ENCODE data around the gene NRGN. TPM values are rescaled to one million over a fixed set of nuclear protein-coding genes. Genes with fewer than 3 reads are reported as not detected.

NRGN gene
- polyA plus RNA-seq, 1 donor from 2014 or later: 0.69 TPM

GRCh38 chr11:124748100-124748418 lies 8.3 kb downstream of the NRGN start:
- no peaks in the 10 kb centered on the region for H3K9me2 ChIP-seq (ENCODE audit: insufficient read depth, low read length)
- no peak overlapping the region for H3K27ac ChIP-seq (ENCODE audit: low read length)
- H2AFZ ChIP-seq (ENCODE audit: low read depth, low read length): no peak overlapping the region
- H3K36me3 ChIP-seq (ENCODE audit: insufficient read depth, low read length): no peaks in the 10 kb centered on the region
- H3K4me2 ChIP-seq (ENCODE audit: low read length): no peak overlapping the region
- H3K27me3 ChIP-seq (ENCODE audit: insufficient read depth, low read depth, low read length): peaks cover 100% of the 10 kb centered on the region
- no peaks in the 10 kb centered on the region for H3K79me2 ChIP-seq (replicated peaks; ENCODE audit: insufficient read depth, low read length)
- H3K9ac ChIP-seq (ENCODE audit: low read length): no peak overlapping the region
- no peaks in the 10 kb centered on the region for H4K20me1 ChIP-seq (ENCODE audit: insufficient read depth)
- no peaks in the 10 kb centered on the region for H3F3A ChIP-seq (ENCODE audit: insufficient read depth, low read length, poor library complexity, severe bottlenecking)
- H3K9me3 ChIP-seq (ENCODE audit: low read length): no peaks in the 10 kb centered on the region
- TF ChIP-seq REST (IDR thresholded peaks at IDR 0.05; ENCODE audit: borderline replicate concordance): no peak
- TF ChIP-seq MXI1 (conservative IDR thresholded peaks at IDR 0.05; ENCODE audit: poor library complexity, severe bottlenecking): no peak
- no peak for TF ChIP-seq TAF1 (IDR thresholded peaks at IDR 0.05; ENCODE audit: low read depth)
- TF ChIP-seq SMC3 (conservative IDR thresholded peaks at IDR 0.05; ENCODE audit: poor library complexity): no peak
- no peak for TF ChIP-seq RAD21 (conservative IDR thresholded peaks at IDR 0.05)
- no peak for TF ChIP-seq POLR2AphosphoS5 (IDR thresholded peaks at IDR 0.05)
- no peak for TF ChIP-seq CTCF (IDR thresholded peaks at IDR 0.05; ENCODE audit: poor library complexity, severe bottlenecking)
- no peak for TF ChIP-seq EP300 (conservative IDR thresholded peaks at IDR 0.05; ENCODE audit: poor library complexity, severe bottlenecking)
- no peak for TF ChIP-seq EZH2 (IDR thresholded peaks at IDR 0.05; ENCODE audit: borderline replicate concordance, insufficient read depth, low read length, poor library complexity, severe bottlenecking)
- no peak overlapping the region for H3K4me3 ChIP-seq (ENCODE audit: low read length)

DNA sequence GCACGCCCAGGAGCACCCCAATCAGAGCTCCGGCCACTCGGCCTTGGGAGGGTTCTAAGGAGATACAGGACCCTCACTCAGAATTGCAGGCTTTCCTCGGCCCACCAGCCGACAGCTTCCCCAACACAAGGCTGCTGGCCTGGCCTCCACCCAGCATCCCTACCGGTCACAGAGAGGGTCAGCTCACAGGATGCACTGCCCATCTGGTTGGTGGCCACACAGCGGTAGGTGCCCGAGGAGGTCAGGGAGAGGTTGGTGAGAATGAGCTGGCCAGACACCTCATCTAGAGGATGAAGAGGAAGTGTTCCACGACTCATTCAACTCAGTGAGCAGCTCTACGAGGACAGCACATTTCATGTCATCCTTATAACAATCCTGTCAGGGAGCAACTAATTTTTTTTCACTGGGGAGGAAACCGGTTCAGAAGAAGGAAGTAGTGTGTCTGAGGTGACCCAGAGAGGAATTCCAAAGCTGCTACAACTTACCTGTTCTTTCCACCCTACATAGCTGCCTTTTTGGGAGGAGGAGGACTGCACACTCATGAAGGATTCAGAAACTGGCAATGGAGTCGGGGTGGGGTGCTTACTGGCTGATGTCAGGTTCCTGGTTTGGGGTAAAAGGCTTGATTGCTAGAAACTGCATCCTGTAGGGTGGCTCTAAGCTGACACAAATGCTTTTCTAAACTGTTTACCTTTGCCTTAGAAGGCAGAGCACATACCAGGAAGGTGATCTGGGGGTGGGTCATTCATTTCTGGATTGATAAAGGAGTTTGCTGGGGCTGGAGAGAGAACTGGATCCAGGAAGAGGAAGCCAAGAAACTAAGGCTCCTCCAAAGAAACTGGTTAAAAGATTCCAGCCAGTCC lies 9.0 kb downstream of the NRGN start:
- no peaks in the 10 kb centered on the region for H3K36me3 ChIP-seq (ENCODE audit: insufficient read depth, low read length)
- peaks cover 100% of the 10 kb centered on the region for H3K27me3 ChIP-seq (ENCODE audit: insufficient read depth, low read depth, low read length)
- TF ChIP-seq TAF1 (IDR thresholded peaks at IDR 0.05; ENCODE audit: low read depth) (no peak), RAD21 (conservative IDR thresholded peaks at IDR 0.05) (no peak), MXI1 (conservative IDR thresholded peaks at IDR 0.05; ENCODE audit: poor library complexity, severe bottlenecking) (no peak), EP300 (conservative IDR thresholded peaks at IDR 0.05; ENCODE audit: poor library complexity, severe bottlenecking) (no peak), SMC3 (conservative IDR thresholded peaks at IDR 0.05; ENCODE audit: poor library complexity) (no peak), POLR2AphosphoS5 (IDR thresholded peaks at IDR 0.05) (no peak), CTCF (IDR thresholded peaks at IDR 0.05; ENCODE audit: poor library complexity, severe bottlenecking) (no peak), REST (IDR thresholded peaks at IDR 0.05; ENCODE audit: borderline replicate concordance) (no peak), EZH2 (IDR thresholded peaks at IDR 0.05; ENCODE audit: borderline replicate concordance, insufficient read depth, low read length, poor library complexity, severe bottlenecking) (no peak)
- no peaks in the 10 kb centered on the region for H3F3A ChIP-seq (ENCODE audit: insufficient read depth, low read length, poor library complexity, severe bottlenecking)
- no peak overlapping the region for H3K9ac ChIP-seq (ENCODE audit: low read length)
- no peaks in the 10 kb centered on the region for H3K79me2 ChIP-seq (replicated peaks; ENCODE audit: insufficient read depth, low read length)
- no peak overlapping the region for H2AFZ ChIP-seq (ENCODE audit: low read depth, low read length)
- no peak overlapping the region for H3K4me2 ChIP-seq (ENCODE audit: low read length)
- H4K20me1 ChIP-seq (ENCODE audit: insufficient read depth): no peaks in the 10 kb centered on the region
- H3K9me2 ChIP-seq (ENCODE audit: insufficient read depth, low read length): no peaks in the 10 kb centered on the region
- no peaks in the 10 kb centered on the region for H3K9me3 ChIP-seq (ENCODE audit: low read length)
- no peak overlapping the region for H3K4me3 ChIP-seq (ENCODE audit: low read length)
- H3K27ac ChIP-seq (ENCODE audit: low read length): no peak overlapping the region
